ENCODE data around the gene PLCG2. TPM values are rescaled to one million over a fixed set of nuclear protein-coding genes. Genes with fewer than 3 reads are reported as not detected.
A peak's percentile ranks its signal among the peaks of the same experiment; 100 is the strongest.

The PLCG2 gene
- polyA plus RNA-seq, 3 donors from 2014 or later, result 24.4 to 91.6 (median 46.4) TPM

- Mint-ChIP-seq H3K27me3 (ENCODE audit: low read depth in 3 of 3) (peaks cover 2 to 10% (median 3%) of the 10 kb centered on the region in 3 donors), H3K27ac (peak overlapping the region in 4 of 6 donors; percentile 35 to 52 (median 45)), H3K9me3 (no peaks in the 10 kb centered on the region), H3K4me3 (no peak overlapping the region), H3K4me1 (peaks cover 0 to 2% of the 10 kb centered on the region in 2 donors), H3K36me3 (peaks cover 4 to 42% (median 21%) of the 10 kb centered on the region in 3 donors)
- DNase-seq, result no peak
Observed at GRCh38 chr16:81891736-81892364, 112.8 kb downstream of the PLCG2 start.

- Mint-ChIP-seq H3K4me3 (no peak overlapping the region), H3K27me3 (ENCODE audit: low read depth in 3 of 3) (peaks cover 0 to 11% (median 2%) of the 10 kb centered on the region in 3 donors), H3K4me1 (peaks cover 0 to 2% of the 10 kb centered on the region in 2 donors), H3K9me3 (no peaks in the 10 kb centered on the region), H3K27ac (no peak overlapping the region), H3K36me3 (peaks cover 9 to 60% (median 31%) of the 10 kb centered on the region in 3 donors)
- DNase-seq, result no peak
Observed at GRCh38 chr16:81894592-81894991, 115.5 kb downstream of the PLCG2 start.

- no peak overlapping the region for H3K4me3 Mint-ChIP-seq
- peaks cover 0 to 7% (median 2%) of the 10 kb centered on the region in 3 donors for H3K27me3 Mint-ChIP-seq (ENCODE audit: low read depth in 3 of 3)
- peaks cover 10 to 66% (median 23%) of the 10 kb centered on the region in 3 donors for H3K36me3 Mint-ChIP-seq
- H3K27ac Mint-ChIP-seq, result peak overlapping the region in 2 of 6 donors; percentile 10 to 14
- no peak for DNase-seq
- H3K4me1 Mint-ChIP-seq, result no peaks in the 10 kb centered on the region
- H3K9me3 Mint-ChIP-seq, result no peaks in the 10 kb centered on the region
Observed at GRCh38 chr16:81896902-81897301, 117.8 kb downstream of the PLCG2 start.

- Mint-ChIP-seq H3K9me3 (no peaks in the 10 kb centered on the region), H3K36me3 (peaks cover 16 to 74% (median 24%) of the 10 kb centered on the region in 3 donors), H3K27ac (no peak overlapping the region), H3K27me3 (ENCODE audit: low read depth in 3 of 3) (peaks cover 0 to 4% (median 2%) of the 10 kb centered on the region in 3 donors), H3K4me3 (no peak overlapping the region), H3K4me1 (peaks cover 0 to 5% of the 10 kb centered on the region in 2 donors)
- DNase-seq, result no peak
Observed at GRCh38 chr16:81899601-81900000, 120.5 kb downstream of the PLCG2 start.

DNA sequence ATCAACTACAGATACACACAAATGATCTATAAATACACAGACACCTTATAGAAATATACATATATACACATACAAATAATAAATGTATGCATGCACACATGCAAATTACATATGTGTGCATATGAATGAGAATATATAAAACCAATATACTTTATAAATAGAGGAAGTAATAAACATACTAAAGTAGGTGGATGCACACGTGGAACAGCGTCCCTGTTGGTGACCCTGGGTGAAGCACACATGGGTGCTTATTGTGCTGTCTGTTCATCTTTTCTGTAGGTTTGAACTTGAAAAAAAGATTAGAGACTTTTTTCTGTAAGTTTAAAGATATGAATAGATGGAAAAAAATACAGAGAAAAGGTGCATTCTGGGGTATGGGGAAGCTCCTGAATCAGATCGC, 120.9 kb downstream of the PLCG2 start:
- H3K36me3 Mint-ChIP-seq, result peaks cover 16 to 72% (median 23%) of the 10 kb centered on the region in 3 donors
- DNase-seq, result no peak
- peaks cover 0 to 4% (median 2%) of the 10 kb centered on the region in 3 donors for H3K27me3 Mint-ChIP-seq (ENCODE audit: low read depth in 3 of 3)
- H3K9me3 Mint-ChIP-seq, result no peaks in the 10 kb centered on the region
- H3K27ac Mint-ChIP-seq, result no peak overlapping the region
- H3K4me1 Mint-ChIP-seq, result peaks cover 0 to 5% of the 10 kb centered on the region in 2 donors
- H3K4me3 Mint-ChIP-seq, result no peak overlapping the region

GRCh38 chr16:81900456-81900855, 121.4 kb downstream of the PLCG2 start:
- no peak overlapping the region for H3K27ac Mint-ChIP-seq

DNA sequence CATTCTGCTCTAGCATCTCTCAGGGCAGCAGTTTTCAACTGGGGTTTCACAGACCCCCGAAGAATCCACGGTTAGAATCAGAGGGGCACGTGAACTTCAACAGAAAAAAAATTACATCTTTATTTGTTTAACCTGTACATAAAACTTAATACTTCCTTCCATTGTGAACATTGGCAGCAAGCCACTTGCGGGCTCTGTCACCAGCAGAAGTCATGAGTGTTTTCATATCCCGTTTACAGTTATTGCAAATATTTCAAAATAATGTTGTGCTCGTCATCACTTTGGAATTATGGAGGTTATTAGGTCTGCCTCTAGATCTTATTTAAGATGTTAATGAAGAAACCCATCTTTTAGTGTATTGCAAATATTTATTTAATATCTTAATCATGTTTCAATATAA, 122.4 kb downstream of the PLCG2 start:
- Mint-ChIP-seq H3K27me3 (ENCODE audit: low read depth in 3 of 3) (peaks cover 0 to 5% (median 2%) of the 10 kb centered on the region in 3 donors), H3K27ac (no peak overlapping the region), H3K4me3 (no peak overlapping the region), H3K4me1 (peaks cover 0 to 5% of the 10 kb centered on the region in 2 donors), H3K36me3 (peaks cover 16 to 68% (median 21%) of the 10 kb centered on the region in 3 donors), H3K9me3 (no peaks in the 10 kb centered on the region)
- DNase-seq, result no peak

More at GRCh38 chr16:81900456-81900855, 121.4 kb downstream of the PLCG2 start:
- H3K36me3 Mint-ChIP-seq, result peaks cover 16 to 71% (median 22%) of the 10 kb centered on the region in 3 donors
- no peak for DNase-seq
- H3K27me3 Mint-ChIP-seq (ENCODE audit: low read depth in 3 of 3), result peaks cover 0 to 4% (median 2%) of the 10 kb centered on the region in 3 donors
- H3K9me3 Mint-ChIP-seq, result no peaks in the 10 kb centered on the region
- peaks cover 0 to 5% of the 10 kb centered on the region in 2 donors for H3K4me1 Mint-ChIP-seq
- no peak overlapping the region for H3K4me3 Mint-ChIP-seq

- Mint-ChIP-seq H3K27me3 (ENCODE audit: low read depth in 3 of 3) (peaks cover 0 to 3% (median 2%) of the 10 kb centered on the region in 3 donors), H3K4me3 (no peak overlapping the region), H3K4me1 (peaks cover 0 to 5% of the 10 kb centered on the region in 2 donors), H3K9me3 (no peaks in the 10 kb centered on the region), H3K27ac (no peak overlapping the region), H3K36me3 (peaks cover 13 to 62% (median 15%) of the 10 kb centered on the region in 3 donors)
- no peak for DNase-seq
Observed at GRCh38 chr16:81902025-81902424, 122.9 kb downstream of the PLCG2 start.

GRCh38 chr16:81904320-81904719, 125.2 kb downstream of the PLCG2 start:
- Mint-ChIP-seq H3K27me3 (ENCODE audit: low read depth in 3 of 3) (peaks cover 0 to 4% (median 3%) of the 10 kb centered on the region in 3 donors), H3K36me3 (peaks cover 11 to 52% (median 15%) of the 10 kb centered on the region in 3 donors), H3K4me3 (no peak overlapping the region), H3K9me3 (no peaks in the 10 kb centered on the region), H3K4me1 (peaks cover 0 to 5% of the 10 kb centered on the region in 2 donors), H3K27ac (peak overlapping the region in 3 of 6 donors; percentile 9 to 63 (median 26))
- no peak for DNase-seq

DNA sequence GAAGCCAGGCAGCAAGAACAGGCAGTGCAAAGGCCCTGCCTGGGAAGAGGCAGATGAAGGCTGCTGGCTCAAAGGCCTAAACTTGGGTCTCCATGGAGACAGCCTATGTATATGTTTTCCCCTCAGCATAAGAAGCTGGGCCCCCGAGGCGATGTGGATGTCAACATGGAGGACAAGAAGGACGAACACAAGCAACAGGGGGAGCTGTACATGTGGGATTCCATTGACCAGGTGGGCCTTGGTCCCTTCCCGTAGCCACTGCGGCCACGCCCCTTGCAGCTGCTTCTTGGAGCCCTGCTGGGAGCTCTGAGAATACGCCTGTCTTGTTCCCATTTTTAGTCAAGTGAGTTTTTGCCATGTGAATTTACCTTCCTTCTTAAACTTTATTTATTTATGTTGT, 126.2 kb downstream of the PLCG2 start:
- H3K4me3 Mint-ChIP-seq, result no peak overlapping the region
- peaks cover 11 to 46% (median 15%) of the 10 kb centered on the region in 3 donors for H3K36me3 Mint-ChIP-seq

GRCh38 chr16:81907681-81908080, 128.6 kb downstream of the PLCG2 start:
- H3K9me3 Mint-ChIP-seq, result no peaks in the 10 kb centered on the region
- H3K27me3 Mint-ChIP-seq (ENCODE audit: low read depth in 3 of 3), result peaks cover 2 to 7% (median 4%) of the 10 kb centered on the region in 3 donors
- peaks cover 7 to 45% (median 19%) of the 10 kb centered on the region in 3 donors for H3K36me3 Mint-ChIP-seq
- H3K4me1 Mint-ChIP-seq, result peaks cover 0 to 1% of the 10 kb centered on the region in 2 donors
- no peak overlapping the region for H3K27ac Mint-ChIP-seq
- no peak for DNase-seq
- no peak overlapping the region for H3K4me3 Mint-ChIP-seq

More for the DNA sequence above, 126.2 kb downstream of the PLCG2 start:
- no peaks in the 10 kb centered on the region for H3K9me3 Mint-ChIP-seq
- DNase-seq, result no peak
- peaks cover 0 to 5% of the 10 kb centered on the region in 2 donors for H3K4me1 Mint-ChIP-seq
- H3K27ac Mint-ChIP-seq, result peak overlapping the region in 1 of 6 donors; percentile 50
- H3K27me3 Mint-ChIP-seq (ENCODE audit: low read depth in 3 of 3), result peaks cover 0 to 4% (median 3%) of the 10 kb centered on the region in 3 donors

GRCh38 chr16:81908466-81909262, 129.6 kb downstream of the PLCG2 start:
- no peak for DNase-seq
- Mint-ChIP-seq H3K9me3 (no peaks in the 10 kb centered on the region), H3K36me3 (peaks cover 8 to 46% (median 19%) of the 10 kb centered on the region in 3 donors), H3K4me3 (no peak overlapping the region), H3K27me3 (ENCODE audit: low read depth in 3 of 3) (peaks cover 2 to 7% (median 5%) of the 10 kb centered on the region in 3 donors), H3K4me1 (no peaks in the 10 kb centered on the region), H3K27ac (peak overlapping the region in 1 of 6 donors; percentile 45)

- peaks cover 3 to 8% (median 7%) of the 10 kb centered on the region in 3 donors for H3K27me3 Mint-ChIP-seq (ENCODE audit: low read depth in 3 of 3)
- H3K9me3 Mint-ChIP-seq, result no peaks in the 10 kb centered on the region
- no peak for DNase-seq
- H3K27ac Mint-ChIP-seq, result peak overlapping the region in 2 of 6 donors; percentile 21 to 64
- no peak overlapping the region for H3K4me3 Mint-ChIP-seq
- peaks cover 8 to 47% (median 15%) of the 10 kb centered on the region in 3 donors for H3K36me3 Mint-ChIP-seq
- H3K4me1 Mint-ChIP-seq, result no peaks in the 10 kb centered on the region
Observed at GRCh38 chr16:81910366-81910885, 131.3 kb downstream of the PLCG2 start.
